ENCODE data around the gene CLSTN1.
A peak's percentile ranks its signal among the peaks of the same experiment; 100 is the strongest.
"Not testable (repeated sequence)": the region's sequence is repeated elsewhere in the genome, so short reads cannot be mapped to it uniquely, and the experiment has no call there.

The CLSTN1 gene

DNA sequence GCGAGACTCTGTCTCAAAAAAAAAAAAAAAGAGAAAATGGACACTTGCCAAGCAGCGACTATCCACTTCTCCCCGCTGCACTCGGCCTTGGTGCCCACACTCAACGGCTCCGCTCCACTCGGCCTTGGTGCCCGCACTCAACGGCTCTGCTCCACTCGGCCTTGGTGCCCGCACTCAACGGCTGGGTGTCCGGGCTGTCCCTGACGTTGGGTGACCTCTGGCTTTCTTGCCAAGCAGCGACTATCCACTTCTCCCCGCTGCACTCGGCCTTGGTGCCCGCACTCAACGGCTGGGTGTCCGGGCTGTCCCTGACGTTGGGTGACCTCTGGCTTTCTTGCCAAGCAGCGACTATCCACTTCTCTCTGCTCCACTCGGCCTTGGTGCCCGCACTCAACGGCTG, 61.3 kb downstream of the CLSTN1 start:
- not testable (repeated sequence) for DNase-seq (ENCODE audit: low read depth)

DNA sequence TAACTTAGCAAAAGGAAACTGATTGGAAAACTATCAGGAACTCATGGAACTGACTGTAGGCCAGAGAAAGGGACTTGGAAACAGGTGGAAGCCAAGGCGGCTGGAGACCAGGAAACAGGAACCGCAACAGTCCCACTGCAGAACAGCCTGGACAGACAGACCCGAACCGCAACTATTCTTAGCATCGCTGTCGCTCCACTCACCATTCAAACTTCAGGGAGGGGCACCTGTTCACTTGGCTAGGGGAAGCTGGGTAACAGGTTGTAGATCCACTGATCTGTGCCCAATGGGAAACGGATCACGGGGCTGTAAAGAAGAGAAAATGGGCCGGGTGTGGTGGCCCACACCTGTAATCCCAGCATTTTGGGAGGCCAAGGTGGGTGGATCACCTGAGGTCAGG, 61.9 kb downstream of the CLSTN1 start:
- DNase-seq (ENCODE audit: low read depth) = no peak

DNA sequence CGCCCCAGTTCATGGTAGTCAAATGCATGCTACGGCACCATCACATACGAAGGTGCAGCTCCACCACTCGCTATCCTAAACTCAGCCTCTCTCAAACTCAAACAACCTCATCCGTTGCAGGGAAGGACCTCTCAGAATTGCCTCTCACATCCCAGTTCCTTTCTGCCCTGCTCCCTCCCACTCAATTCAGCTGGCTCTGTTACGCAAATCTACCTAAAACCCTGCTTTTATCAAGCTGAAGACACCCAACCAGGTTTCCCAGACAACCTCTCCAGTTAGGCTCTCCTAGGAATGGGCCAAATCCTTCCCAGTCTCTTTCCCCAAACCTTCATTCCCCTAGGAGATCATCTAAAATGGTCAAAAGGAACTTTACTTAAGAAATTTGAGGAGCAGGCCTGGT, 62.9 kb downstream of the CLSTN1 start:
- no peak for DNase-seq (ENCODE audit: low read depth)

DNA sequence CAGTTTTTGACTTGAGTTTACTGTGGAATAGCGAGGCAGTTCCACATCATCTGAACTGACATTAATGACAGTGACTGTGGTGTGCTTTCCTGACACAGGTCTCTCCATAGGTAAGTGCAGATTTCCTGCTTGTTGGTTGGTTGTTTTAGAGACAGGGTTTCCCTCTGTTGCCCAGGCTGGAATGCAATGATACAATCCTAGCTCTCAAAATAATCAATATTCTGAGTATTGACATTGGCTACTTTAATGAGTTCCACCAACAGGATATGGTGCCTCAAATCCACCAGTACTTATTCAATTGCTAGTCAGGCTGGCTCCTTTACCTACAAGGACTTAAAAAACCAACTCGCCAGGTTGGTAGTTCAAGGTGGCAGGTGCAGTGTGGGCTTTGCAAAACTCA, 63.8 kb downstream of the CLSTN1 start:
- no peak for DNase-seq (ENCODE audit: low read depth)

DNA sequence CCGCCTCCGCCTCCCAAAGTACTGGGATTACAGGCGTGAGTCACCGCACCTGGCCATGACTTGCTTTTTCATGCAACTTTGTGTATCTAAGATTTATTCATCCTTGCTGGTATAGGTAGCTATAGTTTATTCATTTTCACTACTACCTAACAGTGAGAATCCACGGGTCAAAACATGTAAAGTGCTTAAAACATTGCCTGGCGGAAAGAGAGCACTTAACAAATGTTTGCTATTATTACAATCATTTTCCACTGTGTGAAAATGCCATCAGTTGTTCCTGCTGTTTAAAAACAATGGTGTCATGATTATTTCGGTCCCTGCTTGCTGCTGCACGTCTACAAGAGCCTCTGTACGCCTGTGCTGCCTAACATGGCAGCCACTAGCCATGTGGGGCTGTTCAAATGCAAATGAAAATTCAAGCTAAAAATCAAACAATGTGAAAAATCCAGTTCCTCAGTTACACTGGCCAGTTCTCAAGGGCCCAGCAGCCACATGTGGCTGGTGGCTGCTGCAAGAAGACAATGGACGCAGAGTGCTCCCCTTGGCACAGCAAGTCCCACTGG, 65.1 kb downstream of the CLSTN1 start:
- DNase-seq (ENCODE audit: low read depth) = no peak

DNA sequence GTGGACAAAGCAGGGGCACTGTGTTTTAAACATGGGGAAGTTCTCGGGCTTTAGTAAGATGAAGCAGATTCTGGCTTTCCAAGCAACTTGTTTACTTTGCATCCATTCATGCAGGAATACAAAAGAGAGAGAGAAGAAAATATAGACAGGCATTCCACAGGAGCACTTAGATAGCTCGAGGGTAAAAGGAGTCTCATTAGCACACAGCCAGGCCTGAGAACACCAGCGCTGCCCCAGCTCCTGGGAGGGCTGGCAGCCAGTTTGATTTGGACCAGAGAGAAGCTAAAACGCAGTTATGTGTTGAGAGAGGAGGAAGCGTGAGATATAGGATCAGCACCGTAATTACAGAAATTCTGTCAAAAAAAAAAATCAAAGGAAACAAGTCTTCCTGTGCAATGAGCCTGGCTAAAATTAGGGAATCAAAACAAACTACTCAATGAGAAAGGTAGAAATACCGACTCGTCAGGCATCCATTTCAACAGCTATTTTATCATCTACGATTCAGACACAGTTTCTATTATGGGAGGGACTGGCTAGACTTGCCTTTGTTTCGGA, 68.2 kb downstream of the CLSTN1 start:
- DNase-seq (ENCODE audit: low read depth) = no peak

DNA sequence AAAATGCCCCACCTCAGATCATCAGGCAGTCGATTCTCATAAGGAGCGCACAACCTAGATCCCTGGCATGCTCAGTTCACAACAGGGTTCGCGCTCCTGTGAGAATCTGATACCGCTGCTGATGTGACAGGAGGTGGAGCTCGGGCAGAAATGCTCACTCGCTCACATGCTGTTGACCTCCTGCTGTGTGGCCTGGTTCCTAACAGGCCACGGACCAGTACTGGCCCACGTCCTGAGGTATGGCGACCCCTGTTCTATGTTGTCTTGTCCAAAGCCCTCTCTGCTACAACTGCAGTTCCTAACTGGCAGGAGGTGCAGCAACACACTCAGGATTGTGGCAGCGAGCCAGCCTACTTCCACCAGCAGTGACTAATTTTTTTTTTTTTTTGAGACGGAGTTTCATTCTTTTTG, 70.6 kb downstream of the CLSTN1 start:
- peak; percentile 20 for DNase-seq (ENCODE audit: low read depth)

DNA sequence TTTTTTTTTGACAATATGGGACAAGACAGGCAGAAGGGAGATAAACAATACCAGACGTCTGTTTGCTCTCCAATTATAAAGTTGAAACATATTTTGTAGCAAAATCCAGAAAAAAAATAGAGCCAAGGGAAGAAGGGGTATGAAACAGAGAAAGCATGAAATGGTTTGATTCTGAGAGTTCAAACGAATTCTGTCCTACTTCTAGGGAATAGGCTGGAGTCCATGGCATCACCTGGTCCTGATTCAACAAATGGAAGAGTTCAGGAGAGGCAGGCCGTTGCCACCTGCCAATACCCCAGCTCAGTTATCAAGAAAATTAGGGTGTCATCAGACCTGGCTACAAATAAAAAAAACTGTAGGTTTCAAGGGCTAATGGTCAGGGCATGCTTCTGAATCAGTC, 71.8 kb downstream of the CLSTN1 start:
- no peak for DNase-seq (ENCODE audit: low read depth)

DNA sequence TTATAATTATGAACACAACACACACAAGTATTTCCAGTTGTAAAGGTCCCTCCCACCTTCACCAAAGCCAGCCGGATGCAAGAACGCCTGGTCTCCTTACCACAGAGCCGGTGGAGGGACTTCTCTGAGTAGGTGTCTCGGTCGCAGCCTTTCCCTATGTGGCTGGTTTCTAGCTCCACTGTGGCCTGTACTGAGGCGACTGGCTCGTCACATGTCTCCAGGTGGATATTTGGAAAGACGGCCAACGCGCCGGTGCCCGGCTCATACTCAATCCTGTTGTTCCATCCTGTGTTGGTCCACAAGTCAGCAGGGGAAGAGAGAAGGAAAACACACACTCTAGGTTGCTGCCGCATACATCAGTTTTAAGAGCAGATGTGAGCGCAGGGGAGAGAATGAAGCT, 74.4 kb downstream of the CLSTN1 start:
- no peak for DNase-seq (ENCODE audit: low read depth)

DNA sequence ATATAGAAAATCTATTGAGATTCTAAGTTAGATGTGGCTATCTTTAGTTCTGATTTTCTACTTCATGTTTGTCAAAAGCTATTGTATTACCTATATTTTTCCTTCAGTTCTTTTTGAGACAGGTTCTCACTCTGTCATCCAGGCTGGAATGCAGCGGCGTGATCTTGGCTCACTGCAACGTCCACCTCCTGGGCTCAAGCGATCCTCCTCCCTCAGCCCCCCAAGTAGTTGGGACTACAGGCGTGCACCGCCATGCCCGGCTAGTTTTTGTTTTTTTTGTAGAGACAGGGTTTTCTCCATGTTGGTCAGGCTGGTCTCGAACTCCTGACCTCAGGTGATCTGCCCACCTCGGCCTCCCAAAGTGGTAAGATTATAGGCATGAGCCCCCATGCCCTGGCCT, 75.4 kb downstream of the CLSTN1 start:
- DNase-seq (ENCODE audit: low read depth) = not testable (repeated sequence)

DNA sequence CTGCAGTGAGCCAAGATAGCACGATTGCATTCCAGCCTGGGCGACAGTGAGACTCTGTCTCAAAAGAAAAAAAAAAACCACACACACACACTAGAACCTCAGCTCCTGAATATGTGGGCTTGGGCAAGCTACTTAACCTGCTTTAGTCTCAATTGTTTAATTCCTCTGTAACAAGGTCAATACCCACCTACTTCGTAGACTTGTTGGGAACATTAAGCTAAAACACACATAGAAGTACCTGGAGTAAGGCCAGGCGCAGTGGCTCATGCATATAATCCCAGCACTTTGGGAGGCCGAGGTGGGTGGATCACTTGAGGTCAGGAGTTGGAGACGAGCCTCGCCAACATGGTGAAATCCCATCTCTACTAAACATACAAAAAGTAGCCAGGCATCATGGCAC, 77.1 kb downstream of the CLSTN1 start:
- no peak for DNase-seq (ENCODE audit: low read depth)

DNA sequence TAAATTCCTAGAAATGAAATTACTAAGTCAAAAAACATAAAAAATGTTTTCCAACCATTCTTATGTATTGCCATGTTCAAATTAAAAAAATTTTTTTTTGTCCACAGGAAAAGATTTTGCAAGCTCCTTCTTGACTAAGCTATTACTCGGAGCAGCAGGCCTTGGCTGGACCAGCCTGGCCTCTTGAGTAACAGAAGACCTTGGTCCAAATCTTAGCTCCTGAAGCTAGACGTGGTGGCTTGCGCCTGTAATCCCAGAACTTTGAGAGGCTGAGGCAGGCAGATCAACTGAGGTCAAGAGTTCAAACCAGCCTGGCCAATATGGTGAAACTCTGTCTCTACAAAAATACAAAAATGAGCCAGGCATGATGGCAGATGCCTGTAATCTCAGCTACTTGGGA, 77.6 kb downstream of the CLSTN1 start:
- no peak for DNase-seq (ENCODE audit: low read depth)

DNA sequence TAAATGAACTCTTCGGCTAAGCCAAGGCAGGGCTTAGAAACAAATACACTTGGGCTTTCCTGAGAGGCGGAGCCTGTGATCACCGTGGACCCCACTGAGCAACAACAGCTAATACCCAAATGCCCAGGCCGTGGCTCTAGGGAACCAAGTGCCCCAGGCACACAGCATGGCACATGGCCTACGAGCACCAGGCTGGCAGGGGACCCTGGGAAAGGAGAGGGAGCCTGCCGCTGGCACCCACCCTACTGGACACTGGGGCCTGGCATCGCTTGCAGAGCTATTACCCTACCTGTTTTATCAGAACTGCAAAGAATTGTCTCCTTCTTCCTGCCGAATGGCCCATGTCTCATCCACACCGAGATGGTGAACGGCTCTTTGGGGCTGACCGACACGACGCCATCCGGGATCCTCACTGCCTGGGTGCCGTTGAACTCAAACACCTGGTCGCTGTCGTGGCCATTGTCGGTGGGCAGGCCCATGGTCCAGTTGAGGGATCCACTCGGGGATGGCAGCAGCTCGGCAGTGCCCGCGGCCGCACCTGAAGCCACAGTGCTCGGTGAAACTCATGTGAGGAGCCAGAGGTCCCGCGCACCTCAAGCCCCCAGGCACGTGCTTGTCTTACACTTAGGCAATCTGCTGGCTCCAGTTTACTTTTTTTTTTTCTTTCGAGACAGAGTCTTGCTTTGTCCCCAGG, 79.5 kb downstream of the CLSTN1 start:
- DNase-seq (ENCODE audit: low read depth) = no peak

DNA sequence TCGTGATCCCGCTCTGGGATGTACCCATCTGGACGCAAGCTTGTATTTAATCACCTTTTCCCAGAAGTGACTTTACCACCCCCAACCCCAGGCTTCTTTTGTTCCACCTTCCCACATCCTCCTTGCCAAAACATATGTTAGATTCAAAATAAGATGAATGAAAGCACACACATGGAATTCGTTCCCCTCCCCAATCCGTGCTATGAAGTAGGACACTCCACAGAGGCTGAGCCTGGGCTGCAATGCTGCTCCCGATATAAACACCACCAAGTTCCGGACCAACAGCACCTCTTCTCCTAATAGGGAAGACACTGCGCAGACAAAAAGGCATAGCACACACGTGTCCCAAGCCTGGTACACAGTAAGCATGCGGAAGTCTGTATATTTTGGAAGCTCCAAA, 86.1 kb downstream of the CLSTN1 start:
- DNase-seq (ENCODE audit: low read depth) = no peak

DNA sequence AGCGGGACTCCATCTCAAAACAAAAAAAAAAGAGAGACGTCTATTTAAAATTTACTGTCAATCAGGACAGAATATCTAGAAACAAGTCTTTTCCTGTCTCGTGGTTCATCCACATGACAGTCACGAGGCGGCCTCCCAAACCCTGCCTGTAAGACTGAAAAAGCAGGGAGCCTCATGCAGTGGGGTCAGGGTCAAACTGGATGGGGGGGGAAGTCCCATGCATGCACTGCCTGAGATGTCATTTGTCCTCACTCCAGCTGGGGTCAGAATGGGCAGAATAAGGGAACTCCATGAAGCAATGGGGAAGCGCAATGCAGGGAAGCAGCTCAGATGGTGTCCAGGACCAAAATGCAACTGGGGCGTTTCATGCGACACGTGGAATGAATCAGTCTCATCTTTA, 86.7 kb downstream of the CLSTN1 start:
- DNase-seq (ENCODE audit: low read depth) = no peak

DNA sequence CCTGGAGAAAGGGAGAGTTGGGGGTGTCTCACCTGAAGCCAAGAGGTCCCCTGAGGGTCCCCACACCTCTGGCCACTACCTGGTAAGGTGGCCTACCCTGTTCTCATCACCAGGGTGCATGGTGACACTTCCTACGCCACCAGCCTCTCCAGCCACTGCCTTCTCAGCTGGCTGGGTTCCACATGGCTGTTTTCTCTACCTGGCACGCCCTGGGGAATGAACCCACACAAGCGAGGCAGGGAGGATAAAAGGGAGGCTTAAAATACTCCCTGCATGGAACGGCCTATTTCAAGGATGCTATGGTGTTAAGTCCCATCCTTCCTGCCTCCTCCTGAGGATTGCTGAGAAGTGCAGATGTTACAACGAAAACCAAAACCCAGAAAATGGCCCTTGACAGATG, 87.5 kb downstream of the CLSTN1 start:
- DNase-seq (ENCODE audit: low read depth) = no peak

DNA sequence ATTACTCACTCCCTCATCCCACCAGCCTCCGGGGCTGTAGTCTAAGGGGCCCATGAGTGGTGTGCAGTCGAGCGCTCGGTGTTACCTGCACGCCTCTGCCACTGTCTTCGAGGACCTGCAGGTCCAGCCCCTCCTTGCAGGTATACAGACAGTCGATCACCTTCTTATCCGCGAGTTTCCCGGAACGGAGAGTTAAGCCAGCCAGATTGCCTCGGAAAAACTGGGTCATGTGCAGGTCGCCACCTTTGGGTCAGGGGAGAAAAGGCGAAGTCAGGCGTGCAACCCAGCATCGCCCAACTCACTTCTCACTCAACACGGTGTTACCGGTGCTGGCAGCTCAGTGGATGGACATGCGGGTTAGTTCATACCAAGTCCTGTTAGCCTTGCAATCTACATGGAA, 88.0 kb downstream of the CLSTN1 start:
- DNase-seq (ENCODE audit: low read depth) = no peak

DNA sequence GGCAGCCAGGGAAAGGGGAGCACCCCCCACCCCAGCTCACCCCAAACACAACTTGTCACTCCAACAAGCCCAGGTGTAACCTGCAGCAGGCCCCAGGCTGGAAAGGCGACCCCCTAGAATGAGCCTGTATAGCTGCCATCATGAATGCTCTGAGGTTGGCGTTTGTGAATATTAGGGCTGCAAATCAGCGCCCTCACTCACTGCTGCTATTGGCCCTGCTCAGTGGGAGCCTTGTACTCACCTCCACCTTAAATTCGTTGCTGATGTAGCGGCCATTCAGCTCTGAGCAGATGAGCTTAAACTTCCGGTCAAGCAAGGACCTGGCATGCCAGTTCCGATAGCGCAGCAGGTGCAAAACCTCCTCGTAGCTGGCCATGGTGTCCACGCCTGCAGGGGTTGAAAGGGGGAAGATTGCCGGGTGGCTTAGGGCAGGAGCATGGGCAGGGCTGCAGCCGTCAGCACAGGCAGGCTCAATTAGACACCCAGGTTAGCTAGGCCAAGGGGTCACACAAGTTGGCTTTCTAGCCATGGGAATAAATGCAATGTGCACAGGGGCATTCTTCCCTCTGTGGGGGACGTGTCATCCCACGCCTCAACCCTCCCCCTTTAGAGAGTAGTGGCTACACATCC, 90.5 kb downstream of the CLSTN1 start:
- DNase-seq (ENCODE audit: low read depth) = no peak

DNA sequence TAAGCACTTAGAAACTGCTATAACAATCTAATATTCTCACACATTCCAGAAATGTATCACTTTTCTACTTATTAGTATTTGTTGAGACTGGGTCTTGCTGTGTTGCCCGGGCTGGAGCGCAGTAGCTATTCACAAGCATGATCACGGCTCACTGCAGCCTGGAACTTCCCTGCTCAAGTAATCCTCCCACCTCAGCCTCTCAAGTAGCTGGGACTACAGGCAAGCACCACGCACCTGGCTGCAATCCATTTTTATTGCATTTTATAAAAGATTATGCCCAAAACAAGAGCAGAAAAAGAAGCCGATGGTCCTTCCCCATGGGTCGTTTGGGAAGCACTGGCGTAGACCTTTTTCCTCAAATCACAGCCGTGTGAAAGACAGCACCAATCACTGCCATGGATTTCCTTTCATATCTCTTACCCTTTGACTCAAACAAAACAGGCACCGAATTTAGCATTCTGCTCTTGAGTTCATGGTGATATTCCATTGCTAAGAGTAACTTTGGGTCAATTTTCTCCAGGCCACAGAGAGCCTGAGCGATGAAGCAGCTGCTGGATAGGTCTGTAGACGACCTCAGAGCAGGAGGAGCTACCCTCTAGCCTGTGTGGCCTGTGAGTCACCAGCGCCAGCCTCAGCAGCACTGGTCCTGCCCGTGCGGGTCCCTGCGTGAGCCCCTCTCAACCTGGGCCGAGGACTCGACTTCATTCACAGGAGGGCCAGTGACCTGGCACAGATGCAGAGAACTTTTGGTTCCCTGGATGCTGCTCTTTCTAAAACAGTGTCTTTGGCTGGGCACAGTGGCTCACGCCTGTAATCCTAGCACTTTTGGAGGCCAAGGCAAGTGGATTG, 91.4 kb downstream of the CLSTN1 start:
- no peak for DNase-seq (ENCODE audit: low read depth)

DNA sequence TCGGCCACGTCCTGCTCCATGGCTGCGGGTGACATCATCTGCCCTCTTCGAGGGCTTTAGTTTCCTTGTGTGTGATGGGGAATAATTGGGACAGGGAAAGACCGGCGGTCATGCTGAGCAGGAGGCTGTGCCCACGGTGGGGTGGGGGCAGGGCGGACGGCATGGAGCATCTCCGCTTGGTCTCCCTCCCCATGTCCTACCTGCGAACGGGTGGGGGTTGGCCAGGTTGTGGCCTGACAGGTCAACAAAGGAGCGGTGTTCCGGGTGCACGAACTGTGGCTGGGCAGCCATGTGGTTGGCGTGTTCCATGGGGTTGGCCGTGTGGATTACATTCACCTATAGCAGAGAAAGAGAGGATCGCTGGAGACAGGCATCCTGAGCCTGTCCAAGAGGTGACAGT, 92.2 kb downstream of the CLSTN1 start:
- no peak for DNase-seq (ENCODE audit: low read depth)

DNA sequence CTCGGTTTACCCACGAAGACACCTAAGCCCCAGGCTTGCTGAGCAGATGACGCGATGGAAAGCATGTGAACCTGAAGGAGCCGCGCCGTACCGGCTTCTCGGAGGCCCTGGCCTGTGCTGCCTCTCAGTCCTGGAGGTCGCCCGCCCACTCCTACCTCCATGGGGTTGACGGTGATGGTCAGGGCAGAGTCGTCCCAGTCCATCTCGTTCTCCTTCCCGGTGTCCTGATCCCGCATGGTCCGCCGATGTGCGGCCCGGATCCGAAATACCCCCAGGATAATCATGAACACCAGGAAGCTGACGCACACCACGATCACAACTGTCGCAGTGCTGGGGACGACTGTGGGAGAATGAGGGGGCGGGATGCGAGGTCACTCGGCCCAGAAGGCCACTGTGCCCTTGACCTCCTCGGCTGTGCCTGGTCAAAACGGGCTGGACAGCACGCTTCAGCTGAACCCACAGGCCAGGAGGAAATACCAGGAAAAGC, 92.7 kb downstream of the CLSTN1 start:
- DNase-seq (ENCODE audit: low read depth) = no peak

Data from HS-27A (cell line).